ENCODE results near the gene PCAT7.

- TF ChIP-seq EZH2 (IDR thresholded peaks at IDR 0.05; ENCODE audit: borderline replicate concordance, low read depth, low read length) (no peak), CHD1 (IDR thresholded peaks at IDR 0.05; ENCODE audit: low read length) (no peak), CTCF (IDR thresholded peaks at IDR 0.05 in 2 of 3, conservative IDR thresholded peaks at IDR 0.05 in 1 of 3; ENCODE audit: insufficient read depth in 2 of 3, low read depth in 1 of 3, low read length in 3 of 3) (no peak), DLX4 (CRISPR knock-in tag; IDR thresholded peaks at IDR 0.05) (no peak), ETV6 (IDR thresholded peaks at IDR 0.05; ENCODE audit: borderline replicate concordance in 1 of 2, low read depth in 2 of 2, low read length in 1 of 2) (no peak), ETV6 (CRISPR knock-in tag; IDR thresholded peaks at IDR 0.05; ENCODE audit: borderline replicate concordance) (no peak), ZNF239 (CRISPR knock-in tag; IDR thresholded peaks at IDR 0.05) (no peak), CHD2 (IDR thresholded peaks at IDR 0.05; ENCODE audit: low read depth, low read length) (no peak), SREBF1 (IDR thresholded peaks at IDR 0.05; ENCODE audit: borderline replicate concordance, low read depth, low read length) (no peak), SP1 (CRISPR knock-in tag; IDR thresholded peaks at IDR 0.05) (no peak), ZBTB17 (CRISPR knock-in tag; IDR thresholded peaks at IDR 0.05) (no peak), MEIS2 (IDR thresholded peaks at IDR 0.05; ENCODE audit: partially characterized antibody) (no peak), MYC (IDR thresholded peaks at IDR 0.05; ENCODE audit: low read depth, low read length) (no peak), MYC (CRISPR knock-in tag; IDR thresholded peaks at IDR 0.05; ENCODE audit: borderline replicate concordance, low read depth) (no peak), SREBF2 (CRISPR knock-in tag; IDR thresholded peaks at IDR 0.05) (no peak), ZHX1 (conservative IDR thresholded peaks at IDR 0.05; ENCODE audit: low read length) (no peak)
Observed at GRCh38 chr9:94586814-94587213, 31.9 kb downstream of the PCAT7 start.

Data from K562 (cell line).